ENCODE measurements around the gene NTPCR. TPM values are rescaled to one million over a fixed set of nuclear protein-coding genes. Genes with fewer than 3 reads are reported as not detected.

The NTPCR gene
- total RNA-seq, 1 donor from 2014 or later: 54.5 TPM

DNA sequence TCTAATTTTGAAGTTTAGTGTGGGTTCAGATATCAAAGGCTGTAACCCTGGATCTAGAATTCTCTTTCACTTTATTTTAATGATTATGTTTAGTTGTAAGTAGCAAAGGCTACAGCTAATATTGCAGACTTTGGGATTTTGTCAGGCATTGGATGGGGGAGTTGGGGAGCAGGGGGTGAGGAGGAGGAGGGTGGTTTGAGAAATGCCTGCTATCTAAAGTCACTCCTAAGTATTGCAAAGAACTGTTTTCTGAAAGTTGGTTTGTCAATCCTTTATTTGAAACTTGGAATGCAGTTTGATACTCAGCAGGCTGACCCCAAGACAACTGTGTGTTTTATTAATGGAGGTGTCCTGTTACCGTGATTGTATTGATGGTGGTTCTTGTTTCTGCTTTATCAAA is 1.2 kb downstream of the NTPCR start:
- H3K79me2 ChIP-seq (ENCODE audit: insufficient read depth, low read length): peaks cover 29% of the 10 kb centered on the region
- no peak overlapping the region for H3K27ac Mint-ChIP-seq (ENCODE audit: unreplicated experiment)
- H3K4me3 ChIP-seq (ENCODE audit: insufficient read depth, low read depth, low read length): peak overlapping the region; percentile 84

DNA sequence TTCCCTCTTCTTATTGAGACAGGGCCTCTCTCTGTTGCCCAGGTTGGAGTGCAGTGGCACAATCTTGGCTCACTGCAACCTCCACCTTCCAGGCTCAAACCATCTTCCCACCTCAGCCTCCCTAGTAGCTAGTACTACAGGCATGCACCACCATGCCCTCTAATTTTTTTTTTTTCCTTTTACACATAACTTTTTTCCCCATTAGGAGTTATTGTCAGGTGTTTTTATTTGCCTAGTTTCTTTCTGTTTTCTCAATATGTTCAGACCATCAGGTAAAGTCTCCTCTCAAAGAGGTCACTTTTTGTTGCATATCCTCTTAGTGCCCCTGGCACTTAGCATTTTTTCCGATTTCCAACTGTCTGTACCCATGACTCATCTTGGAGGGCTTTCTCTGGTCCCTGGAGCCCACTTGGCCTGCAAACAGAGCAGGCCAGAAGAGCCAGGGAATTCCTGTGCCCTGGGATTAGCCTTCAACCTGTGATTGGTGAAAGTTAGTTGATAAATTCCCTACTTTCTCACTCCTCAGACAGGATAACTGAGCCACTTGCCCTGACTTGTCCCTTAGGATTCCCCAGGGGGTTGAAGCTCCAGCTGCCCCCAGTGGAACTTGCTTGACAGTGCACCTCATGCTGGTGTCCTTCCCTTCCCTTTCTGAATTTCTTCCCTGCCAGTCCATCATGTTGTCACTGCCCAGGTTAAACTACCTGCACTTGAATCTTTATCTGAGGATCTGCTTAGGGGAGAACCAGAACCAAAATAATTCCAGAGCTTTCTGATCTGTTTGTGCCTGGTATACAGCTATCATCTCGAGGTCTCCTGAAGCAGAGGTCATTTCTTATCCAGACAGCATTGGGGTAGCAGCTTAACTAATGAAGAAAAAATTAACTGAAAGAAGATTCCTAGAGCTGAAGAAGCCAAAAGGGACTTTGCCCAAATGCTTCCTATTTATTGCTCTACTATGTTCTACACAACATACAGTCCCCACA is 2.4 kb downstream of the NTPCR start:
- peaks cover 23% of the 10 kb centered on the region for H3K4me1 ChIP-seq (ENCODE audit: insufficient read depth, low read length)
- H3K9me3 Mint-ChIP-seq (ENCODE audit: unreplicated experiment): peaks cover 2% of the 10 kb centered on the region
- H3K4me1 Mint-ChIP-seq (ENCODE audit: low read depth, unreplicated experiment): peaks cover 45% of the 10 kb centered on the region
- H3K79me2 ChIP-seq (ENCODE audit: insufficient read depth, low read length): peaks cover 29% of the 10 kb centered on the region
- H3K27me3 Mint-ChIP-seq (ENCODE audit: low read depth, unreplicated experiment): no peaks in the 10 kb centered on the region
- TF ChIP-seq, protein P1, sequence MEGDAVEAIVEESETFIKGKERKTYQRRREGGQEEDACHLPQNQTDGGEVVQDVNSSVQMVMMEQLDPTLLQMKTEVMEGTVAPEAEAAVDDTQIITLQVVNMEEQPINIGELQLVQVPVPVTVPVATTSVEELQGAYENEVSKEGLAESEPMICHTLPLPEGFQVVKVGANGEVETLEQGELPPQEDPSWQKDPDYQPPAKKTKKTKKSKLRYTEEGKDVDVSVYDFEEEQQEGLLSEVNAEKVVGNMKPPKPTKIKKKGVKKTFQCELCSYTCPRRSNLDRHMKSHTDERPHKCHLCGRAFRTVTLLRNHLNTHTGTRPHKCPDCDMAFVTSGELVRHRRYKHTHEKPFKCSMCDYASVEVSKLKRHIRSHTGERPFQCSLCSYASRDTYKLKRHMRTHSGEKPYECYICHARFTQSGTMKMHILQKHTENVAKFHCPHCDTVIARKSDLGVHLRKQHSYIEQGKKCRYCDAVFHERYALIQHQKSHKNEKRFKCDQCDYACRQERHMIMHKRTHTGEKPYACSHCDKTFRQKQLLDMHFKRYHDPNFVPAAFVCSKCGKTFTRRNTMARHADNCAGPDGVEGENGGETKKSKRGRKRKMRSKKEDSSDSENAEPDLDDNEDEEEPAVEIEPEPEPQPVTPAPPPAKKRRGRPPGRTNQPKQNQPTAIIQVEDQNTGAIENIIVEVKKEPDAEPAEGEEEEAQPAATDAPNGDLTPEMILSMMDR (IDR thresholded peaks at IDR 0.05; ENCODE audit: insufficient read depth, low read depth, low read length): peak; percentile 54
- TF ChIP-seq EZH2 (IDR thresholded peaks at IDR 0.05; ENCODE audit: insufficient read depth, low read length): no peak
- H2AFZ ChIP-seq (ENCODE audit: low read depth, low read length): peak overlapping the region; percentile 3
- H3K9ac ChIP-seq (ENCODE audit: low read length): no peak overlapping the region
- H4K20me1 ChIP-seq (ENCODE audit: insufficient read depth, low read length): no peaks in the 10 kb centered on the region
- H3K4me3 Mint-ChIP-seq (ENCODE audit: unreplicated experiment): peak overlapping the region; percentile 68
- H3K4me3 ChIP-seq (ENCODE audit: insufficient read depth, low read depth, low read length): no peak overlapping the region
- FAIRE-seq: no peak
- peaks cover 7% of the 10 kb centered on the region for H3K36me3 Mint-ChIP-seq (ENCODE audit: low read depth, unreplicated experiment)
- H3K27ac ChIP-seq (ENCODE audit: low read depth, low read length): no peak overlapping the region
- H3K27me3 ChIP-seq (ENCODE audit: insufficient read depth, low read length): no peaks in the 10 kb centered on the region
- H3K27ac Mint-ChIP-seq (ENCODE audit: unreplicated experiment): peak overlapping the region; percentile 97
- H3K9me3 ChIP-seq (ENCODE audit: insufficient read depth, low read depth, low read length): no peaks in the 10 kb centered on the region
- DNase-seq (ENCODE audit: low read depth): no peak
- H3K4me2 ChIP-seq (ENCODE audit: low read length): peak overlapping the region; percentile 7
- H3K36me3 ChIP-seq (ENCODE audit: insufficient read depth, low read length): no peaks in the 10 kb centered on the region

More for the DNA sequence above, 1.2 kb downstream of the NTPCR start:
- Mint-ChIP-seq H3K36me3 (ENCODE audit: low read depth, unreplicated experiment) (peaks cover 2% of the 10 kb centered on the region), H3K27me3 (ENCODE audit: low read depth, unreplicated experiment) (no peaks in the 10 kb centered on the region), H3K4me3 (ENCODE audit: unreplicated experiment) (peak overlapping the region; percentile 98), H3K9me3 (ENCODE audit: unreplicated experiment) (no peaks in the 10 kb centered on the region), H3K4me1 (ENCODE audit: low read depth, unreplicated experiment) (peaks cover 45% of the 10 kb centered on the region)
- no peaks in the 10 kb centered on the region for H3K27me3 ChIP-seq (ENCODE audit: insufficient read depth, low read length)
- no peak for DNase-seq (ENCODE audit: low read depth)
- peak overlapping the region; percentile 84 for H3K4me2 ChIP-seq (ENCODE audit: low read length)
- peaks cover 23% of the 10 kb centered on the region for H3K4me1 ChIP-seq (ENCODE audit: insufficient read depth, low read length)
- TF ChIP-seq, protein P1 (IDR thresholded peaks at IDR 0.05; ENCODE audit: insufficient read depth, low read depth, low read length): no peak
- no peak for TF ChIP-seq EZH2 (IDR thresholded peaks at IDR 0.05; ENCODE audit: insufficient read depth, low read length)
- H3K9me3 ChIP-seq (ENCODE audit: insufficient read depth, low read depth, low read length): no peaks in the 10 kb centered on the region
- no peak overlapping the region for H3K27ac ChIP-seq (ENCODE audit: low read depth, low read length)
- FAIRE-seq: no peak
- no peaks in the 10 kb centered on the region for H3K36me3 ChIP-seq (ENCODE audit: insufficient read depth, low read length)
- no peaks in the 10 kb centered on the region for H4K20me1 ChIP-seq (ENCODE audit: insufficient read depth, low read length)
- H3K9ac ChIP-seq (ENCODE audit: low read length): peak overlapping the region; percentile 84
- H2AFZ ChIP-seq (ENCODE audit: low read depth, low read length): no peak overlapping the region
